SKM-1 treated with dmso at 0.1 percent for 144 hours (cell line): ENCODE measurements around the gene MC3R.
"Not testable (repeated sequence)": the region's sequence is repeated elsewhere in the genome, so short reads cannot be mapped to it uniquely, and the experiment has no call there.

ENCODE experiments used
- DNase-seq: peaks from one replicate; lab custom pipeline; 2025; ENCODE audit not compliant: unreplicated experiment; lab: John Stamatoyannopoulos, UW

Gene MC3R

GRCh38 chr20:56247954-56248782 lies at the start of gene MC3R:
MC3R (plus strand) TSS chr20:56248732; CDS start chr20:56248844, 112 bp downstream.
- DNase-seq: peak; percentile 4

DNA sequence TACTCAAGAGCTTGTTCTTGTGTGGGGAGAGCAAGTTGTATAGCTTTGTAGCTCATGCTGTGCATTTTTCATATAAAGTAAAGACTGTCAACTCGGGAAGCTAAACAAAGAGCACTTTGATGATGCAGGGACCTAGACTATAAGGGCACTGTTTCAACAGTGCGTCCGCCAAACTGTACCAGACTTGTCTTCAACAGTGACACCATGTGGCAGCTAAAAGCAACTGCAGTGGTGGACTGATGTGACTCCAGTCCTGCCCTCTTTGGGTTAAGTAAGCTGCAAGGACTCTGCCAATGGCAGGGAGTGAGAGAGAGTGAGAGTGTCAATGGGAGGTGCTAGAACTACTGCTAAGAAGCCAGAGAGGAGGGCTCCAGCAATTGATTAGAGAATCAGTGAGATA lies 48.1 kb upstream of the MC3R start:
- DNase-seq: peak; percentile 2

DNA sequence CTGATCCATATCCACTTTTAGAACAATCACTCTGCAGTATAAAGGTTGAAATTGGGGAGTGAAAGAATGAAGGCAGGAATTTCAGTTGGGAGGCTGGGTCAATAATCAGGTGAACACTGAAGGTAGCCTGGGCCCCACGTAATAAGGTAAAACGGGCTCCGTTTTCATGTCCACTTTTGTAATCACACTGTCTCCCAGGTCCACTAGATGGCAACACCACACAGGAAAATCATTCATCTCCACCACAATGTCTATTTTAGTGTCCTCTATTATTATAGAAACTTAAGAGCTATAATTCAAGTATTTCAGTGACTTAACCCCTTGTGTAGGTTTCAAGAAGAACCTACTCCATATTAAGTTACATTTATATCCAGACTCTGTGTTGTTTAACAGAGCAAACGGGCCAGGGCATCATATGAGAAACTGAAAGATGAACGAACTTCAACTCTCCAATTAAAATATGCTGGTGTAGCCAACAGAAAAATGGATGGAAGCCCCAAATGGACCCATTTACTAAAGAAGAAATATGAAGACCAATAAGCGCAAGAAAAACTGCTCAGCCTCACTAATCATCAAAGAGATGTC lies 45.9 kb upstream of the MC3R start:
- no peak for DNase-seq

DNA sequence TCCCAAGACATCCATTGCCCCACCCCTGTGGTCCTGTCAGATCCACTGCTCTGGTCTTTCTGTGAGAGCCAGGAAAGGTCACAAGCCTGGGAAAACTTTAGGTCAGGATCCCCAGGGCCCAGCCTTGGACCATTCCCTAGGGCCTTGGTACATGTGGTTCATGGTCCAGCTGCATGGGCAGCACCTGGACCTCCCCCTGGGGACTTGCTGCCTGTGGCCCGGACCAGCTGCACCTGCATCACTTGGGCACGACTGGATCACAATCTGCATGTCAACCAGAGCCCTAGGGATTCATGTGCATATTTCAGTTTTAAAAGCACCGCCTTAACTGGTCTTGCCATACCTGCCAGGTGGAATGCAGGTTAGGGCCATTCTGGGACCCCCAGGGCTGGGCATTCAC lies 44.3 kb upstream of the MC3R start:
- DNase-seq: no peak

- no peak for DNase-seq
Measured at GRCh38 chr20:56205346-56205745, 43.2 kb upstream of the MC3R start.

- DNase-seq: no peak
Measured at GRCh38 chr20:56207656-56208055, 40.9 kb upstream of the MC3R start.

GRCh38 chr20:56208121-56208520 lies 40.4 kb upstream of the MC3R start:
- DNase-seq: no peak

DNA sequence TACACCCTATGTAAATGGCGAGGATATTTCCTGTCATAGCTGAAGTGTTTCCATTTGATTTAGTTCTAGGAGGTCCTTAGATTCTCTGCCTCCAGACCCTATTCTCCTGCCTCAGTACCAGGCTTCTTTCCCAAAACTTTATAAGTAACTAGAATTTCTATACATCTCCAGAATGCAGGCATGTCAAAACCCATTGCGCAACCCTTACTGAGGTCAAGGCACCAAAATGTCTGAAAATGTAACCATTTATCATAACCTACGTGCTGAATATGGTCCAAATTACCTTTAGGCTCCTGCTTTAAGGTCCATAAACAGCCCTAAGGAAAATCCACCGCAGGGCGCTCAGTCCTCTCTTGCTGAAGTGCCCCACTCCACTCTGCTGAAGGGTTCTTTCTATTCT lies 37.5 kb upstream of the MC3R start:
- no peak for DNase-seq

- no peak for DNase-seq
Measured at GRCh38 chr20:56212091-56212490, 36.4 kb upstream of the MC3R start.

DNA sequence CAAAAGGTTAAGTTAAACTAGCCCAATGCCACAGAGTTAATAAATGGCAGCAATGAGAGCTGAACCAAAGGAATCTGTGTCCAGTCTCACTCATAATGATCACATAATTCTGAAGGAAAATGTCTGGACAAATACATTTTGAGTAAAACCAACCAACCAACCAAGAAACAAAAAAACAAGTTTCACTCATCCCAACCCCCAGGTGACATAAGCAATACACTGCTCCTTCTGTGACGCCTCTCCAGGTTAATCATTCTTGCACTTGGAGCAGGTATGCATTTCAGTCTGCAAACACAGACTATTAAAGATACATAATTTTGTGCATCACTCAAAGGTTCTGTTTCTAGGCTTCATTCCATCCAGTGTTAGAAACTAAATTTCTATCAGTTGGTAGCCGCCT lies 35.2 kb upstream of the MC3R start:
- no peak for DNase-seq

GRCh38 chr20:56215115-56215514 lies 33.4 kb upstream of the MC3R start:
- no peak for DNase-seq

- DNase-seq: no peak
Measured at GRCh38 chr20:56217829-56218228, 30.7 kb upstream of the MC3R start.

- DNase-seq: not testable (repeated sequence)
Measured at GRCh38 chr20:56221186-56221585, 27.3 kb upstream of the MC3R start.

DNA sequence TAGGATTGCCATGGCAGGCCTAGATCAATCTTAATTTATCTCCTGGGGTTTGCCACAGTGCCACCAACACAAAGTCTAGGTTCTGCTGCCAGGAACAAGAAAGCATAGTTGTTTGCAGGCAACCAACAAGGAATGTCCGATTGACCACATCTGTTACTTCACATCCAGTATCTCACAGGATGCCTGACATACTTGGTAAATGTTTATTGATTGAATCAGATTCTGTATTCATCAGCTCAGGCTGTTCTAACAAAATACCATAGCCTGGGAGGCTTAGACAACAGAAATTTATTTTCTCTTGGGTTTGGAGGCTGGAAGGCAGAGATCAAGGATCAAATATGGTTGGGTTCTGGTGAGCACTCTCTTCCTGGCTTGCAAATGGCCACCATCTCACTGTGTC lies 26.3 kb upstream of the MC3R start:
- no peak for DNase-seq

GRCh38 chr20:56222945-56223344 lies 25.6 kb upstream of the MC3R start:
- DNase-seq: no peak

DNA sequence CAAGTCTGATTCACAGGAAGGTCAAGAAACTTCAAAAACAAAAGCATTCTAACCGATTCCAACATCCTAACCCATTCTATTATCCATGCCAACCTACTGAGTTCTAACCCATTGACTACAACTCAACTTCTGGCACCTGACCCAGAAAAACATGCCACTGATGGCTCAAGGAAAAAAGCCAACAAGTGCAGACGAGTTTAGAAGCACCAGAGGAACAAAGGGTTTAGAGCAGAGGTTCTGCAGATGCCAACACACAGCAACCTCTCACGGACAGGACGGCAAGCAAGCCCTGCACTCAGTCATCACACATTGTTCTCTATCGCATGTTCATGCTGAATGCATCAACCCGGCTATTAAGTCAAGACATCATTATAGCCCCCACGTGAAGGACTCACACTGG lies 25.2 kb upstream of the MC3R start:
- no peak for DNase-seq

DNA sequence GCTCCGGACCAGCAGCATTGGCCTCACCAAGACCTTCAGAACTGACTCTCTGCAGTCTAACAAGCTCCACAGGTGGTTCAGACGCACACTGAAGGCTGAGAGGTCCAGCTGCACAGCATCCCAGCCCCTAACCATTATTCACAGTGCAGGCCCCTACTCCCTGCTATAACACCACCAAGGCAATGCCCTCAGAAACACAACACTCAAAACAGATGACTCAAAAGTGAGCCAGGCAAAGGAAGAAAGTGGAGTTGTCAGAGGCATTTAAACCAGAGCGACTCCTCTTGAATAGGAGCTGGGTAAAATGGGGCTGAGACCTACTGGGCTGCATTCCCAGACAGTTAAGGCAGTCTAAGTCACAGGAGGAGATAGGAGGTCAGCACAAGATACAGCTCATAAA lies 20.5 kb upstream of the MC3R start:
- DNase-seq: no peak

GRCh38 chr20:56229812-56230211 lies 18.7 kb upstream of the MC3R start:
- no peak for DNase-seq

DNA sequence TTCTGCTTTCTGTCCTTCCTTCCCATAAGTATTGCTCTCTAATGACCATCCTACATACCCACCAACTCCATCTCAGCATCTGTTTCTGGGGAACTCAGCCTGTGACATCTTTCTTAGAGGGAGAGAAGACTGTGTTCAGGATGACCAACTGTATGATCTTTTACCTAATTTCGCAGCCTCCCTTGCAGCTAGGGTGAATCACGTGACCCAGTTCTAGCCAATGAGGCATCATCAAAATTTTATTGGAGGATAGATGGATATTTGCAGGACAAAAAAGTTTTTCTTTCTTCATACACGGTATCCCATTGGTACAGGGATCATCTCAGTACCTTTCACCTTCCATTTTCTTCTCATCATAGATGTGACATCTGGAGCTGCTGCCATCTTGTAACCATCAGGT lies 14.4 kb upstream of the MC3R start:
- DNase-seq: no peak

- DNase-seq: no peak
Measured at GRCh38 chr20:56237335-56237734, 11.2 kb upstream of the MC3R start.

- DNase-seq: no peak
Measured at GRCh38 chr20:56244259-56244658, 4.3 kb upstream of the MC3R start.

DNA sequence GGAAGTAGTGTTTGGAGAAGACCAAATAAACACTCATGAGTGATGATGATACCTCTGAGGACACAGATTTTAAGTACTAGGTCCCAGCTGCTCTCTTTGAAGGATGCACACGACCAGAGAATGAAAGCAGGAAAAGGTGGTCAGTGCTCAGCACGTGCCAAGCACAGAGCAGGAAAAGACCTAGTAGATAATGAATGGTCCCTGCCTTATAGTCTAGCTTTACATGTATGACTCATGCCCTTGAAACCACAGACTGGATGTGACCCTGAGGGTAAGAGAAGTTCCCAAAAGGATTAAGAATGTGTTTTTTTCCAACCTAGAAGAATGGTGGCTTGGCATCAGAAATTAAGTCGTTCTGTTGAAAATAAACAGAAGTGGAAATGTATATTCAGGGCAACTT lies 2.8 kb upstream of the MC3R start:
- DNase-seq: no peak
